Measurements from ENCODE around the gene SLC1A4.

DNA sequence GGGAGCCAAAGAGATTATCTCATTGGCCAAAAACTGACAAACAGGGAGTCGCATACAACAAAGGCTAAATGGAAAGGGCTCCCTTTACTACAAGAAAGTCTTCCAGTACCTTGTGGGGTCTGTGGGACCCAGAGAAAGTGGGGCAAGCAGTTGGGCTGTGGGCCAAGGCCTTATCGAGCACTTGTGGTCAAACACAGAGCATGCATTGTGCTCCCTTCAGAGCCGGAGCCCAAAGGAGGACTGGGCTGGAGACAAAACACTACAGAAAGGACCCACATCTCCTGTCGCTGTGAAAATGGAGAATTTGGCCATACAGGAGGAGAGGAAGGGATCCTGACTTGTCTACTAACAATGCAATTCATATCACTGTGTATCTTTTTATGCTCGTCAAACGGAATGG is 37.1 kb upstream of the SLC1A4 start:
- TF ChIP-seq, protein P1, sequence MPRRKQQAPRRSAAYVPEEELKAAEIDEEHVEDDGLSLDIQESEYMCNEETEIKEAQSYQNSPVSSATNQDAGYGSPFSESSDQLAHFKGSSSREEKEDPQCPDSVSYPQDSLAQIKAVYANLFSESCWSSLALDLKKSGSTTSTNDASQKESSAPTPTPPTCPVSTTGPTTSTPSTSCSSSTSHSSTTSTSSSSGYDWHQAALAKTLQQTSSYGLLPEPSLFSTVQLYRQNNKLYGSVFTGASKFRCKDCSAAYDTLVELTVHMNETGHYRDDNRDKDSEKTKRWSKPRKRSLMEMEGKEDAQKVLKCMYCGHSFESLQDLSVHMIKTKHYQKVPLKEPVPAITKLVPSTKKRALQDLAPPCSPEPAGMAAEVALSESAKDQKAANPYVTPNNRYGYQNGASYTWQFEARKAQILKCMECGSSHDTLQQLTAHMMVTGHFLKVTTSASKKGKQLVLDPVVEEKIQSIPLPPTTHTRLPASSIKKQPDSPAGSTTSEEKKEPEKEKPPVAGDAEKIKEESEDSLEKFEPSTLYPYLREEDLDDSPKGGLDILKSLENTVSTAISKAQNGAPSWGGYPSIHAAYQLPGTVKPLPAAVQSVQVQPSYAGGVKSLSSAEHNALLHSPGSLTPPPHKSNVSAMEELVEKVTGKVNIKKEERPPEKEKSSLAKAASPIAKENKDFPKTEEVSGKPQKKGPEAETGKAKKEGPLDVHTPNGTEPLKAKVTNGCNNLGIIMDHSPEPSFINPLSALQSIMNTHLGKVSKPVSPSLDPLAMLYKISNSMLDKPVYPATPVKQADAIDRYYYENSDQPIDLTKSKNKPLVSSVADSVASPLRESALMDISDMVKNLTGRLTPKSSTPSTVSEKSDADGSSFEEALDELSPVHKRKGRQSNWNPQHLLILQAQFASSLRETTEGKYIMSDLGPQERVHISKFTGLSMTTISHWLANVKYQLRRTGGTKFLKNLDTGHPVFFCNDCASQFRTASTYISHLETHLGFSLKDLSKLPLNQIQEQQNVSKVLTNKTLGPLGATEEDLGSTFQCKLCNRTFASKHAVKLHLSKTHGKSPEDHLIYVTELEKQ (tag by site-specific recombination; IDR thresholded peaks at IDR 0.05; ENCODE audit: borderline replicate concordance), result no peak
- TF ChIP-seq ZNF112 (tag by site-specific recombination; IDR thresholded peaks at IDR 0.05) (no peak), HOXD13 (CRISPR knock-in tag; IDR thresholded peaks at IDR 0.05; ENCODE audit: borderline replicate concordance) (no peak), ZNF221 (tag by site-specific recombination; IDR thresholded peaks at IDR 0.05; ENCODE audit: borderline replicate concordance) (no peak), ZBTB7A (tag by site-specific recombination; IDR thresholded peaks at IDR 0.05; ENCODE audit: low read depth) (no peak), SALL2 (tag by site-specific recombination; IDR thresholded peaks at IDR 0.05; ENCODE audit: borderline replicate concordance) (no peak), SP7 (tag by site-specific recombination; IDR thresholded peaks at IDR 0.05) (no peak), KLF16 (tag by site-specific recombination; IDR thresholded peaks at IDR 0.05) (no peak), ZNF776 (tag by site-specific recombination; IDR thresholded peaks at IDR 0.05; ENCODE audit: borderline replicate concordance) (no peak), ZNF16 (tag by site-specific recombination; IDR thresholded peaks at IDR 0.05; ENCODE audit: low read depth) (no peak), ZFP41 (tag by site-specific recombination; IDR thresholded peaks at IDR 0.05; ENCODE audit: borderline replicate concordance) (no peak)
- TF ChIP-seq, protein P2, sequence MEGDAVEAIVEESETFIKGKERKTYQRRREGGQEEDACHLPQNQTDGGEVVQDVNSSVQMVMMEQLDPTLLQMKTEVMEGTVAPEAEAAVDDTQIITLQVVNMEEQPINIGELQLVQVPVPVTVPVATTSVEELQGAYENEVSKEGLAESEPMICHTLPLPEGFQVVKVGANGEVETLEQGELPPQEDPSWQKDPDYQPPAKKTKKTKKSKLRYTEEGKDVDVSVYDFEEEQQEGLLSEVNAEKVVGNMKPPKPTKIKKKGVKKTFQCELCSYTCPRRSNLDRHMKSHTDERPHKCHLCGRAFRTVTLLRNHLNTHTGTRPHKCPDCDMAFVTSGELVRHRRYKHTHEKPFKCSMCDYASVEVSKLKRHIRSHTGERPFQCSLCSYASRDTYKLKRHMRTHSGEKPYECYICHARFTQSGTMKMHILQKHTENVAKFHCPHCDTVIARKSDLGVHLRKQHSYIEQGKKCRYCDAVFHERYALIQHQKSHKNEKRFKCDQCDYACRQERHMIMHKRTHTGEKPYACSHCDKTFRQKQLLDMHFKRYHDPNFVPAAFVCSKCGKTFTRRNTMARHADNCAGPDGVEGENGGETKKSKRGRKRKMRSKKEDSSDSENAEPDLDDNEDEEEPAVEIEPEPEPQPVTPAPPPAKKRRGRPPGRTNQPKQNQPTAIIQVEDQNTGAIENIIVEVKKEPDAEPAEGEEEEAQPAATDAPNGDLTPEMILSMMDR (tag by site-specific recombination; IDR thresholded peaks at IDR 0.05), result no peak
- TF ChIP-seq, protein P3, sequence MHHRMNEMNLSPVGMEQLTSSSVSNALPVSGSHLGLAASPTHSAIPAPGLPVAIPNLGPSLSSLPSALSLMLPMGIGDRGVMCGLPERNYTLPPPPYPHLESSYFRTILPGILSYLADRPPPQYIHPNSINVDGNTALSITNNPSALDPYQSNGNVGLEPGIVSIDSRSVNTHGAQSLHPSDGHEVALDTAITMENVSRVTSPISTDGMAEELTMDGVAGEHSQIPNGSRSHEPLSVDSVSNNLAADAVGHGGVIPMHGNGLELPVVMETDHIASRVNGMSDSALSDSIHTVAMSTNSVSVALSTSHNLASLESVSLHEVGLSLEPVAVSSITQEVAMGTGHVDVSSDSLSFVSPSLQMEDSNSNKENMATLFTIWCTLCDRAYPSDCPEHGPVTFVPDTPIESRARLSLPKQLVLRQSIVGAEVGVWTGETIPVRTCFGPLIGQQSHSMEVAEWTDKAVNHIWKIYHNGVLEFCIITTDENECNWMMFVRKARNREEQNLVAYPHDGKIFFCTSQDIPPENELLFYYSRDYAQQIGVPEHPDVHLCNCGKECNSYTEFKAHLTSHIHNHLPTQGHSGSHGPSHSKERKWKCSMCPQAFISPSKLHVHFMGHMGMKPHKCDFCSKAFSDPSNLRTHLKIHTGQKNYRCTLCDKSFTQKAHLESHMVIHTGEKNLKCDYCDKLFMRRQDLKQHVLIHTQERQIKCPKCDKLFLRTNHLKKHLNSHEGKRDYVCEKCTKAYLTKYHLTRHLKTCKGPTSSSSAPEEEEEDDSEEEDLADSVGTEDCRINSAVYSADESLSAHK (tag by site-specific recombination; IDR thresholded peaks at IDR 0.05), result no peak
- TF ChIP-seq, protein P4, sequence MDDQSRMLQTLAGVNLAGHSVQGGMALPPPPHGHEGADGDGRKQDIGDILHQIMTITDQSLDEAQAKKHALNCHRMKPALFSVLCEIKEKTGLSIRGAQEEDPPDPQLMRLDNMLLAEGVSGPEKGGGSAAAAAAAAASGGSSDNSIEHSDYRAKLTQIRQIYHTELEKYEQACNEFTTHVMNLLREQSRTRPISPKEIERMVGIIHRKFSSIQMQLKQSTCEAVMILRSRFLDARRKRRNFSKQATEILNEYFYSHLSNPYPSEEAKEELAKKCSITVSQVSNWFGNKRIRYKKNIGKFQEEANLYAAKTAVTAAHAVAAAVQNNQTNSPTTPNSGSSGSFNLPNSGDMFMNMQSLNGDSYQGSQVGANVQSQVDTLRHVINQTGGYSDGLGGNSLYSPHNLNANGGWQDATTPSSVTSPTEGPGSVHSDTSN (CRISPR knock-in tag; IDR thresholded peaks at IDR 0.05), result no peak

All from HEK293 (cell line).